Nephron progenitor cell (in vitro differentiated cells): ENCODE results near the gene MAP1LC3A.

ENCODE experiments used
- DNase-seq: peaks from one replicate; pipeline ENCODE4 v3.0.0; 2021
- H3K27ac Mint-ChIP-seq: 2 replicates; pipeline ENCODE4 v1.8.0; 2021; ENCODE audit warnings: mild to moderate bottlenecking, moderate library complexity, mixed read lengths
- H3K27me3 Mint-ChIP-seq: 2 replicates; pipeline ENCODE4 v1.8.0; 2021; ENCODE audit warnings: mild to moderate bottlenecking, low read depth, mixed read lengths; ENCODE audit not compliant: poor library complexity
- H3K36me3 Mint-ChIP-seq: 2 replicates; pipeline ENCODE4 v1.8.0; 2021; ENCODE audit warnings: low read depth, mixed read lengths
- H3K4me1 Mint-ChIP-seq: 2 replicates; pipeline ENCODE4 v1.8.0; 2021; ENCODE audit warnings: mixed read lengths
- H3K4me3 Mint-ChIP-seq: 2 replicates; pipeline ENCODE4 v1.8.0; 2021; ENCODE audit warnings: mild to moderate bottlenecking, moderate library complexity, mixed read lengths
- H3K9me3 Mint-ChIP-seq: 2 replicates; pipeline ENCODE4 v1.8.0; 2021; ENCODE audit warnings: mild to moderate bottlenecking, moderate library complexity, mixed read lengths
- TF ChIP-seq, protein P1 (sequence below): fragments of 200-600 bp; sonication (generic); IDR thresholded peaks from 2 replicates; pipeline ENCODE4 v1.5.0; 2021; ENCODE audit warnings: antibody characterized with exemption

MAP1LC3A gene

DNA sequence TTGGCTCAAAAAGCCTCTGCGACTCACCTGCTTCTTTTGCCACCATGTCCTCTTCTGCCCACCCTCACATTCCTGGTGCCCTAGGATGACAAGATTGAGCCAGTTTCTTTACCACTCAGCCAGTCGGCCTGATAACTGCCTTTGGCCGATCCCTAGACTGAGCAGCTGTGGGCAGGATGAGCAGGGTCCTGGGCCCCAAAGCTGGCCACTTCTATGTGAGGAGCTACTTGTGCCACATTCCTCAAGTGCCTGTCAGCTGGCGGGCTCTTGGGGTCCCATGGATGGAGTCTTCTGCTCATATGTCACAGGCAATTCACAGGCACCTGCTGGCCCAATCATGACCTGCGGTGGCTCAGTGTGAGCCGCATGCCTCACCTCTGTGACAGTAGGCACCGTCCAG is 25.8 kb upstream of the MAP1LC3A start:
- TF ChIP-seq, protein P1, sequence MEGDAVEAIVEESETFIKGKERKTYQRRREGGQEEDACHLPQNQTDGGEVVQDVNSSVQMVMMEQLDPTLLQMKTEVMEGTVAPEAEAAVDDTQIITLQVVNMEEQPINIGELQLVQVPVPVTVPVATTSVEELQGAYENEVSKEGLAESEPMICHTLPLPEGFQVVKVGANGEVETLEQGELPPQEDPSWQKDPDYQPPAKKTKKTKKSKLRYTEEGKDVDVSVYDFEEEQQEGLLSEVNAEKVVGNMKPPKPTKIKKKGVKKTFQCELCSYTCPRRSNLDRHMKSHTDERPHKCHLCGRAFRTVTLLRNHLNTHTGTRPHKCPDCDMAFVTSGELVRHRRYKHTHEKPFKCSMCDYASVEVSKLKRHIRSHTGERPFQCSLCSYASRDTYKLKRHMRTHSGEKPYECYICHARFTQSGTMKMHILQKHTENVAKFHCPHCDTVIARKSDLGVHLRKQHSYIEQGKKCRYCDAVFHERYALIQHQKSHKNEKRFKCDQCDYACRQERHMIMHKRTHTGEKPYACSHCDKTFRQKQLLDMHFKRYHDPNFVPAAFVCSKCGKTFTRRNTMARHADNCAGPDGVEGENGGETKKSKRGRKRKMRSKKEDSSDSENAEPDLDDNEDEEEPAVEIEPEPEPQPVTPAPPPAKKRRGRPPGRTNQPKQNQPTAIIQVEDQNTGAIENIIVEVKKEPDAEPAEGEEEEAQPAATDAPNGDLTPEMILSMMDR = no peak
- Mint-ChIP-seq H3K9me3 (no peaks in the 10 kb centered on the region), H3K36me3 (peaks cover 54% of the 10 kb centered on the region), H3K27ac (no peak overlapping the region), H3K4me1 (peaks cover 5% of the 10 kb centered on the region), H3K27me3 (no peaks in the 10 kb centered on the region), H3K4me3 (no peak overlapping the region)
- DNase-seq = no peak

DNA sequence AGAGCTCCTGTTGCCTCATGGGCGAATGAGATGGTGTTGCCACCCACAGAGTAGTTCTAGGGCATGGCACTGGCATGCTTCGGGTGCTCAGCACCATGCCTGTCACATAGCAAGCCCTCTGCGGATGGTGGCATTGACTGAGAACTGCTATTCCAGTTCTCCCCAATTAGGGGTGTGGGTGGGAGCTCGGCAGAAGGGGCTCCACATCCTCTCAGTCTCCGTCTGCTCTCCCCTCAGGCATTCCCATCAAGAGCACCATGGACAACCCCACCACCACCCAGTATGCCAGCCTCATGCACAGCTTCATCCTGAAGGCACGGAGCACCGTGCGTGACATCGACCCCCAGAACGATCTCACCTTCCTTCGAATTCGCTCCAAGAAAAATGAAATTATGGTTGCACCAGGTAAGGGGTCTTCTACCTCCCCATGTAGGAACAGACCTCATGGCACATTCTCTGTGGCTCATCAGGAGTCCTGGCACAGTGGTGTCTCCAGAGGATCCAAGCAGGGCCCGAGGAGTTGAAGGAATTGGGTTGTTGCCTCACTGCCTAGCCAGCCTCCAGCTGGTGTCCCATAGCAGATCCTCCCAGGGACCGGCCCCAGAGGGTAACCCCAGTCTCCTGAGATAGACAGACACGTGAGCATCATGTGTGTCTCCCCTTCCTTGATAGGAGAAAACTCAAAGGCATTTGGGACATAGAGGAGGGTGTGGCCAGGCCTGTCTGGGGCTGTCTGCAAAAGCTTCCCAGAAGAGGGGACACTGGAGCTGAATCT is 23.9 kb upstream of the MAP1LC3A start:
- no peaks in the 10 kb centered on the region for H3K9me3 Mint-ChIP-seq
- TF ChIP-seq, protein P1 = no peak
- peaks cover 54% of the 10 kb centered on the region for H3K36me3 Mint-ChIP-seq
- peak overlapping the region; percentile 54 for H3K27ac Mint-ChIP-seq
- H3K27me3 Mint-ChIP-seq = no peaks in the 10 kb centered on the region
- H3K4me1 Mint-ChIP-seq = peaks cover 5% of the 10 kb centered on the region
- no peak overlapping the region for H3K4me3 Mint-ChIP-seq
- no peak for DNase-seq

DNA sequence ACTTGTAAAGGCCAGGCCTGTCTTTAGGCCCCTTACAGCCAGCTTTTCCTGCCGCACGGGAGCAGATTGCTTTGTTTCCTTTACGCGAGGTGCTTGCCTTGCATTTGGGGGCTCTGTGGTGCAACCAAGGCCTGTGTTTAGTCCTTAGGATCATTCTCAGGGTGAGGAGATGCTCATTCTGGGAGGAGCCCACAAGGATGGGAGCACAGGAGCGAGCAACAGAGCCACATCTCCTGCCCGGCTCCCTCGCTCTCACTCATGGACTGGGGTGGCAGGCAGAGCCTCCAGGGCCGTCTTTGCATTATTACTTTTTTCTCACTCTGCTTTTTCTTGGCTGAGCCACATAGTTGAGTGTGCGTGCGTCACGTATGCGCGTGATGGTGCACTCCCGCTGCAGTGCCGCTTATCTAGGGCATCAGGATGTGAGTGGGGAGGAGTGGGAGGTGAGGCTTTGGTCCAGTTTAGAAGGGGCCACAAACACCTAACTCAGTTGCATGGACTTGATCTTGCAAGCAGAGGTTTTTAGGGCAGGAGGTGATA is 23.1 kb upstream of the MAP1LC3A start:
- Mint-ChIP-seq H3K27ac (peak overlapping the region; percentile 92), H3K4me3 (no peak overlapping the region), H3K27me3 (no peaks in the 10 kb centered on the region), H3K4me1 (peaks cover 5% of the 10 kb centered on the region), H3K36me3 (peaks cover 53% of the 10 kb centered on the region), H3K9me3 (no peaks in the 10 kb centered on the region)
- TF ChIP-seq, protein P1 = no peak
- DNase-seq = no peak

DNA sequence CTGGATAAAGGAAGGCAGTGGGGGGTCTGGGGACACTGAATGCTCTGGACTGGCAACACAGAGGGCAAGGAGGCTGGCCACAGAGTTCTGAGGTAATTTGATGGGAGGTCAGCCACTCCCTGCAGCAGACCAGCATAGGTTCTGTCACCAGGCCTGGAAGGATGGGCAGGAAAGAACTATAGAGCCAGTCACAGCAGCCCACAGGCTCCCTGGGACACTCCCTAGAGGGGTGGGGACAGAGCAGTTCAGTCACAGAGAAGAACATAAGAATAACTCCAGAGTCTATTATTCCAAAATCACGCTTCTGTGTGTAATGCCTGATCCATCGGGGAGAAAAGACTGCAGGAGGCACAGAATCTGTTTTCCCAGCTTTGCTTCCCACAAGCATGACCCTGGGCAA is 22.7 kb upstream of the MAP1LC3A start:
- Mint-ChIP-seq H3K4me1 (peaks cover 5% of the 10 kb centered on the region), H3K27ac (peak overlapping the region; percentile 92), H3K27me3 (no peaks in the 10 kb centered on the region), H3K36me3 (peaks cover 53% of the 10 kb centered on the region), H3K9me3 (no peaks in the 10 kb centered on the region), H3K4me3 (no peak overlapping the region)
- no peak for DNase-seq
- TF ChIP-seq, protein P1 = no peak

DNA sequence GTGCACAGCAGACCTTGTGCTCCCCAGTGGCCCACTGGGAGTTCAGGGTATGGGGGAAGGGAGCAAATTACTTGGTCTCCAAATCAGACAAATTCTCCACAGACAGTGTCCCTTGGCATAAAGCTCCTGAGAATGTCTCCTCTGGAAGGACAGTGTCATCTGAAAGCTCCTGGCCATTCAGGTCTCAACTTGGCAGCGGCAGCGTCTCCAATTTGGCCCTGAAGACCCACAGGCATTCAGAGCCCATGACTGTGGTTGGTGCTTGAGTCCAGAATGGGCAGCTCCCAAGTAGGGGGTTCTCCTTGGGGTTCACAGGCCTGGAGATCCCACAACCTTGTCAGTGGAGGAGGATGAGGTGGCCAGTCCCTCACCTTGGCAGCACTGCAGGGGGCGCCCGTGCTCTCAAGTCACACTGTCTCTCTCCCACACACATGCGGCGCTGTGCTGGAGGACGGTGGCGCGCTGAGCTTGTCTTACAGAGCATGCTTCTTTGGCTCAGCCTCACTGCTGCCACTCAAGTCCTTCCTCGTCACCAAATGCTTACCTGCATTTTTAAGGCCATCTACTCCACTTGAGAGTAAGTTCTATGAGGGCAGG is 21.6 kb upstream of the MAP1LC3A start:
- DNase-seq = peak; percentile 59
- Mint-ChIP-seq H3K36me3 (peaks cover 54% of the 10 kb centered on the region), H3K27ac (no peak overlapping the region), H3K9me3 (no peaks in the 10 kb centered on the region), H3K27me3 (no peaks in the 10 kb centered on the region), H3K4me3 (no peak overlapping the region), H3K4me1 (no peaks in the 10 kb centered on the region)
- TF ChIP-seq, protein P1 = peak; percentile 31
